ENCODE data around the gene NRXN3. TPM values are rescaled to one million over a fixed set of nuclear protein-coding genes. Genes with fewer than 3 reads are reported as not detected.

The NRXN3 gene
- total RNA-seq, 1 donor from 2014 or later, result 18.0 TPM

GRCh38 chr14:78412475-78412874, 242.3 kb downstream of the NRXN3 start:
- no peaks in the 10 kb centered on the region for H3K4me1 ChIP-seq (ENCODE audit: insufficient read depth, low read length)
- no peak overlapping the region for H3K4me3 Mint-ChIP-seq (ENCODE audit: unreplicated experiment)
- FAIRE-seq, result no peak
- no peaks in the 10 kb centered on the region for H3K36me3 ChIP-seq (ENCODE audit: insufficient read depth, low read length)
- H3K27me3 Mint-ChIP-seq (ENCODE audit: low read depth, unreplicated experiment), result peaks cover 10% of the 10 kb centered on the region
- no peak overlapping the region for H3K4me3 ChIP-seq (ENCODE audit: insufficient read depth, low read depth, low read length)
- TF ChIP-seq EZH2 (IDR thresholded peaks at IDR 0.05; ENCODE audit: insufficient read depth, low read length) (no peak), CTCF (IDR thresholded peaks at IDR 0.05; ENCODE audit: insufficient read depth, low read depth, low read length) (no peak)
- no peak overlapping the region for H2AFZ ChIP-seq (ENCODE audit: low read depth, low read length)
- H3K9me3 ChIP-seq (ENCODE audit: insufficient read depth, low read depth, low read length), result no peaks in the 10 kb centered on the region
- H3K36me3 Mint-ChIP-seq (ENCODE audit: low read depth, unreplicated experiment), result peaks cover 1% of the 10 kb centered on the region
- H3K27me3 ChIP-seq (ENCODE audit: insufficient read depth, low read length), result no peaks in the 10 kb centered on the region
- H3K27ac Mint-ChIP-seq (ENCODE audit: unreplicated experiment), result no peak overlapping the region
- no peaks in the 10 kb centered on the region for H3K79me2 ChIP-seq (ENCODE audit: insufficient read depth, low read length)
- DNase-seq (ENCODE audit: low read depth), result no peak
- H4K20me1 ChIP-seq (ENCODE audit: insufficient read depth, low read length), result no peaks in the 10 kb centered on the region
- H3K9me3 Mint-ChIP-seq (ENCODE audit: unreplicated experiment), result peaks cover 3% of the 10 kb centered on the region
- H3K4me1 Mint-ChIP-seq (ENCODE audit: low read depth, unreplicated experiment), result no peaks in the 10 kb centered on the region
- no peak overlapping the region for H3K27ac ChIP-seq (ENCODE audit: low read depth, low read length)
- no peak overlapping the region for H3K9ac ChIP-seq (ENCODE audit: low read length)
- no peak overlapping the region for H3K4me2 ChIP-seq (ENCODE audit: low read length)

- H3K4me3 ChIP-seq (ENCODE audit: insufficient read depth, low read depth, low read length), result no peak overlapping the region
- peaks cover 8% of the 10 kb centered on the region for H3K27me3 Mint-ChIP-seq (ENCODE audit: low read depth, unreplicated experiment)
- no peaks in the 10 kb centered on the region for H3K4me1 ChIP-seq (ENCODE audit: insufficient read depth, low read length)
- H3K36me3 Mint-ChIP-seq (ENCODE audit: low read depth, unreplicated experiment), result peaks cover 1% of the 10 kb centered on the region
- TF ChIP-seq EZH2 (IDR thresholded peaks at IDR 0.05; ENCODE audit: insufficient read depth, low read length) (no peak), CTCF (IDR thresholded peaks at IDR 0.05; ENCODE audit: insufficient read depth, low read depth, low read length) (no peak)
- H3K9me3 ChIP-seq (ENCODE audit: insufficient read depth, low read depth, low read length), result no peaks in the 10 kb centered on the region
- no peaks in the 10 kb centered on the region for H3K79me2 ChIP-seq (ENCODE audit: insufficient read depth, low read length)
- FAIRE-seq, result no peak
- DNase-seq (ENCODE audit: low read depth), result no peak
- no peak overlapping the region for H3K27ac ChIP-seq (ENCODE audit: low read depth, low read length)
- no peak overlapping the region for H3K4me3 Mint-ChIP-seq (ENCODE audit: unreplicated experiment)
- no peaks in the 10 kb centered on the region for H3K4me1 Mint-ChIP-seq (ENCODE audit: low read depth, unreplicated experiment)
- peaks cover 3% of the 10 kb centered on the region for H3K9me3 Mint-ChIP-seq (ENCODE audit: unreplicated experiment)
- H3K4me2 ChIP-seq (ENCODE audit: low read length), result no peak overlapping the region
- H3K27me3 ChIP-seq (ENCODE audit: insufficient read depth, low read length), result no peaks in the 10 kb centered on the region
- H3K27ac Mint-ChIP-seq (ENCODE audit: unreplicated experiment), result no peak overlapping the region
- H3K9ac ChIP-seq (ENCODE audit: low read length), result no peak overlapping the region
- no peak overlapping the region for H2AFZ ChIP-seq (ENCODE audit: low read depth, low read length)
- H3K36me3 ChIP-seq (ENCODE audit: insufficient read depth, low read length), result no peaks in the 10 kb centered on the region
- no peaks in the 10 kb centered on the region for H4K20me1 ChIP-seq (ENCODE audit: insufficient read depth, low read length)
Measured at GRCh38 chr14:78414172-78414571, 244.0 kb downstream of the NRXN3 start.

- H2AFZ ChIP-seq (ENCODE audit: low read depth, low read length), result no peak overlapping the region
- peaks cover 1% of the 10 kb centered on the region for H3K9me3 Mint-ChIP-seq (ENCODE audit: unreplicated experiment)
- H3K36me3 Mint-ChIP-seq (ENCODE audit: low read depth, unreplicated experiment), result peaks cover 1% of the 10 kb centered on the region
- H3K4me3 Mint-ChIP-seq (ENCODE audit: unreplicated experiment), result no peak overlapping the region
- no peaks in the 10 kb centered on the region for H4K20me1 ChIP-seq (ENCODE audit: insufficient read depth, low read length)
- H3K4me1 Mint-ChIP-seq (ENCODE audit: low read depth, unreplicated experiment), result no peaks in the 10 kb centered on the region
- H3K27me3 Mint-ChIP-seq (ENCODE audit: low read depth, unreplicated experiment), result peaks cover 5% of the 10 kb centered on the region
- H3K4me2 ChIP-seq (ENCODE audit: low read length), result no peak overlapping the region
- no peaks in the 10 kb centered on the region for H3K4me1 ChIP-seq (ENCODE audit: insufficient read depth, low read length)
- no peak overlapping the region for H3K9ac ChIP-seq (ENCODE audit: low read length)
- TF ChIP-seq EZH2 (IDR thresholded peaks at IDR 0.05; ENCODE audit: insufficient read depth, low read length) (no peak), CTCF (IDR thresholded peaks at IDR 0.05; ENCODE audit: insufficient read depth, low read depth, low read length) (no peak)
- H3K27me3 ChIP-seq (ENCODE audit: insufficient read depth, low read length), result no peaks in the 10 kb centered on the region
- no peak overlapping the region for H3K4me3 ChIP-seq (ENCODE audit: insufficient read depth, low read depth, low read length)
- no peaks in the 10 kb centered on the region for H3K79me2 ChIP-seq (ENCODE audit: insufficient read depth, low read length)
- FAIRE-seq, result no peak
- no peak for DNase-seq (ENCODE audit: low read depth)
- H3K27ac Mint-ChIP-seq (ENCODE audit: unreplicated experiment), result no peak overlapping the region
- H3K9me3 ChIP-seq (ENCODE audit: insufficient read depth, low read depth, low read length), result no peaks in the 10 kb centered on the region
- no peak overlapping the region for H3K27ac ChIP-seq (ENCODE audit: low read depth, low read length)
- H3K36me3 ChIP-seq (ENCODE audit: insufficient read depth, low read length), result no peaks in the 10 kb centered on the region
Measured at GRCh38 chr14:78417532-78417931, 247.4 kb downstream of the NRXN3 start.

All from astrocyte (in vitro differentiated cells and primary cell).